ENCODE data around the gene PLXNB2.

Gene PLXNB2, protein sequence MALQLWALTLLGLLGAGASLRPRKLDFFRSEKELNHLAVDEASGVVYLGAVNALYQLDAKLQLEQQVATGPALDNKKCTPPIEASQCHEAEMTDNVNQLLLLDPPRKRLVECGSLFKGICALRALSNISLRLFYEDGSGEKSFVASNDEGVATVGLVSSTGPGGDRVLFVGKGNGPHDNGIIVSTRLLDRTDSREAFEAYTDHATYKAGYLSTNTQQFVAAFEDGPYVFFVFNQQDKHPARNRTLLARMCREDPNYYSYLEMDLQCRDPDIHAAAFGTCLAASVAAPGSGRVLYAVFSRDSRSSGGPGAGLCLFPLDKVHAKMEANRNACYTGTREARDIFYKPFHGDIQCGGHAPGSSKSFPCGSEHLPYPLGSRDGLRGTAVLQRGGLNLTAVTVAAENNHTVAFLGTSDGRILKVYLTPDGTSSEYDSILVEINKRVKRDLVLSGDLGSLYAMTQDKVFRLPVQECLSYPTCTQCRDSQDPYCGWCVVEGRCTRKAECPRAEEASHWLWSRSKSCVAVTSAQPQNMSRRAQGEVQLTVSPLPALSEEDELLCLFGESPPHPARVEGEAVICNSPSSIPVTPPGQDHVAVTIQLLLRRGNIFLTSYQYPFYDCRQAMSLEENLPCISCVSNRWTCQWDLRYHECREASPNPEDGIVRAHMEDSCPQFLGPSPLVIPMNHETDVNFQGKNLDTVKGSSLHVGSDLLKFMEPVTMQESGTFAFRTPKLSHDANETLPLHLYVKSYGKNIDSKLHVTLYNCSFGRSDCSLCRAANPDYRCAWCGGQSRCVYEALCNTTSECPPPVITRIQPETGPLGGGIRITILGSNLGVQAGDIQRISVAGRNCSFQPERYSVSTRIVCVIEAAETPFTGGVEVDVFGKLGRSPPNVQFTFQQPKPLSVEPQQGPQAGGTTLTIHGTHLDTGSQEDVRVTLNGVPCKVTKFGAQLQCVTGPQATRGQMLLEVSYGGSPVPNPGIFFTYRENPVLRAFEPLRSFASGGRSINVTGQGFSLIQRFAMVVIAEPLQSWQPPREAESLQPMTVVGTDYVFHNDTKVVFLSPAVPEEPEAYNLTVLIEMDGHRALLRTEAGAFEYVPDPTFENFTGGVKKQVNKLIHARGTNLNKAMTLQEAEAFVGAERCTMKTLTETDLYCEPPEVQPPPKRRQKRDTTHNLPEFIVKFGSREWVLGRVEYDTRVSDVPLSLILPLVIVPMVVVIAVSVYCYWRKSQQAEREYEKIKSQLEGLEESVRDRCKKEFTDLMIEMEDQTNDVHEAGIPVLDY (N-terminal part only)

DNA sequence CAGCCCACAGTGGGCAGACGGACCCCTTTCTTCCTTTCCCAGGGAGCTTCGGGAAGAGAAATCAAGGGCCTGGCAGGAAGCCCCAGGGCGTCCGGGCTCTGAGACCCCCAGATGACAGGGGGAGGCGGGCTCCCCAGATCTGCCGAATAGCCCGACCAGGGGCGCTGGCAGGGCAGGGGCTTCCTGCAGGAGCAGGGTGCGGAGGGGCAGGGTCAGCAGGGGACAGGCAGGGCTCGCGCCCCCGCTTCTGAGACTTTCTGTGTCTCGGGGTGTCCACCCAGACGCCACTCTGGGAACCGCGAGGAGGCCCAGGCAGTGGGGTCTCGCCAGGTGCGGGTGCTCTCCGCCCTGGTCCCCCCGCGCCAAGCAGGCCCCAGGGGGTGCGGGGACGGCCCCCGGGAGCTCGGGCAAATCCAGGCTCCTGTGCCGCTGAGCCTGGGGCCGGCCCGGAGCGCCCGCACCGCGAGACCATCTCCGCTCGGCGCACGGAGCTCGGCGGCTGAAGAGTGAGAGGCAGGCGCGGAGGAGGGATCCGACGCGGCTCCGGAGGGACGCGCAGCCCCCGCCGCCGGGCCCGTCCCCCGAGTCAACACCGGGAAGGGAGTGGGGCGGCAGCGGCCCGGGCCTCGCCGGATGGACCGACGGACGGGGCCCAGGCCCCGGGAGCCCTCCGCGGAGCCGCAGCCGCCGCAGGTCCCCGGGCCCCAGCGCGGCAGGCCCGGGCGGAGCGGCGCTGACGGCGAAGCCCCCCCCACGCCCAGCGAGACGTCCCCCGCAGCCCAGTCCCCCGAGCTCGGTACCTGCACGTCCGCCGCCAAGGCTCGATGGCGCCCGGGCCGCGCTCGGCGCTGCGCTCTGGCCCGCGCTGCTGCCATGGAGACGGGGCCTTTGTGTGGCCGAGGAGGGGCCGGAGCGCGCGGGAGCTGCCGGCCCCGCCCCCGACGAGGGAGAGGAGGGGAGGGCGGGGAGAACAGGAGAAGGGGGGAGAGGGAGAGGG is at the start of gene PLXNB2:
TSS of gene PLXNB2 (minus strand) at position 894 of the 997 bp plus-strand sequence. CDS start 17,062 bp downstream, outside the sequence.
- Histone ChIP-seq H3K9ac (ENCODE audit: low read length) (peak within 1 kb of the TSS; percentile 94), H3K36me3 (ENCODE audit: control insufficient read depth, insufficient read depth, low read length) (no peaks in the 10 kb centered on the region), H3K4me1 (ENCODE audit: control insufficient read depth, insufficient read depth, low read length) (peaks cover 44% of the 10 kb centered on the region), H3K4me3 (ENCODE audit: low read length) (peak within 1 kb of the TSS; percentile 63), H3K27me3 (ENCODE audit: control insufficient read depth, insufficient read depth, low read length) (no peaks in the 10 kb centered on the region), H3K9me3 (ENCODE audit: control insufficient read depth, low read length) (no peaks in the 10 kb centered on the region)

DNA sequence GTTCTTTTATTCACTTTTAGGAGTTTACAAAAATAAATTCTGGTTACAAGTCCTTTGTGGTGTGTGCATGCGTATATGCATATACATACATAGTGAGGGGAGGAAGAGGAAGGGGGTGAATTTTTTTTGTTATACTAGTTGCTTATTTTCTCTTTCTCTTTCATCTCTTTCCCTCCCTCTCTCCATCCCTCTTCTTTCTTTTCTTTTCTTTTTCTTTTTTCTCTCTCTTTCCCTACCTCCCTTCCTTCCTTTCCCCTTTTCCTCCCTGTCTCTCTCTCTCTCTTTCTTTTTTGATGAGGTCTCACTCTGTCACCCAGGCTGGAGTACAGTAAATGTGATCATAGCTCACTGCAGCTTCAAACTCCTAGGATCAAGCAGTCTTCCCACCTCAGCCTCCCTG is 49.8 kb upstream of the PLXNB2 start:
- Histone ChIP-seq H3K9me3 (ENCODE audit: control insufficient read depth, low read length) (no peaks in the 10 kb centered on the region), H3K9ac (ENCODE audit: low read length) (no peak overlapping the region), H3K4me3 (ENCODE audit: low read length) (no peak overlapping the region), H3K4me1 (ENCODE audit: control insufficient read depth, insufficient read depth, low read length) (no peaks in the 10 kb centered on the region), H3K36me3 (ENCODE audit: control insufficient read depth, insufficient read depth, low read length) (no peaks in the 10 kb centered on the region), H3K27me3 (ENCODE audit: control insufficient read depth, insufficient read depth, low read length) (no peaks in the 10 kb centered on the region)

DNA sequence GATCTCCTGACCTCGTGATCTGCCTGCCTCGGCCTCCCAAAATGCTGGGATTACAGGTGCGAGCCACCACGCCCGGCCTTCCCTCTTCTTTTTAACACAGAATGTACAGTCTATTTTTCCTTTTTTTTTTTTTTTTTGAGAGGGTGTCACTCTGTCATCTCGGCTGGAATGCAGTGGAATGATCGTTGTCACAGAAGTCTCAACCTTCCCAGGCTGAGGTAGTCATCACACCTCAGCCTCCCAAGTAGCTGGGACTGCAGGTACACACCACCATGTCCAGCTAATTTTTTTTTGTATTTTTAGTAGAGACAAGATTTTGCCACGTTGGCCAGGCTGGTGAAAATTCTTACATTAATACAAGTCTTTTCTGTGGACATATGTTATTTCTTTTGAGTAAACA is 48.7 kb upstream of the PLXNB2 start:
- no peaks in the 10 kb centered on the region for H3K9me3 ChIP-seq (ENCODE audit: control insufficient read depth, low read length)
- H3K4me1 ChIP-seq (ENCODE audit: control insufficient read depth, insufficient read depth, low read length) = no peaks in the 10 kb centered on the region
- H3K27me3 ChIP-seq (ENCODE audit: control insufficient read depth, insufficient read depth, low read length) = no peaks in the 10 kb centered on the region
- H3K36me3 ChIP-seq (ENCODE audit: control insufficient read depth, insufficient read depth, low read length) = no peaks in the 10 kb centered on the region
- no peak overlapping the region for H3K4me3 ChIP-seq (ENCODE audit: low read length)
- no peak overlapping the region for H3K9ac ChIP-seq (ENCODE audit: low read length)

DNA sequence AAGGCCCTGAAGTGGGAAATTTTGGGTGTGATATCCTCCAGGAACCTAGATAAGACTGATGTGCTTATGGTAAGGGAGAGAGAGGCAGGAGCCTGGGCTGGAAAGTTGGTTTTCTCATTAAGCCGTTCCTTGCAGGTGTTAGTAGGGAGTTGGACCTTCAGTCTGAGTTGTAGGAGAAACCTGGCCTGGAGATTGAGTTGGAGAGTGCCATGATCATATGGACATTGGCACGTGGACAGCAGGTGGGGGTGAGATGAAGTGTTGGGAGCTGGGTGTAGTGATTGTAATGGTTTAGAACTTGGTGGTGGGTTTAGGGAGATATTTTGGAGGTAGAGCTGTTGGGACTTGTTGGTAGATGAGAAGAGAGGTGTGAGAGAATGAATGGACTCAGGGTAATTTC is 40.6 kb upstream of the PLXNB2 start:
- Histone ChIP-seq H3K9ac (ENCODE audit: low read length) (no peak overlapping the region), H3K9me3 (ENCODE audit: control insufficient read depth, low read length) (no peaks in the 10 kb centered on the region), H3K27me3 (ENCODE audit: control insufficient read depth, insufficient read depth, low read length) (no peaks in the 10 kb centered on the region), H3K4me3 (ENCODE audit: low read length) (no peak overlapping the region), H3K36me3 (ENCODE audit: control insufficient read depth, insufficient read depth, low read length) (no peaks in the 10 kb centered on the region), H3K4me1 (ENCODE audit: control insufficient read depth, insufficient read depth, low read length) (peaks cover 4% of the 10 kb centered on the region)

DNA sequence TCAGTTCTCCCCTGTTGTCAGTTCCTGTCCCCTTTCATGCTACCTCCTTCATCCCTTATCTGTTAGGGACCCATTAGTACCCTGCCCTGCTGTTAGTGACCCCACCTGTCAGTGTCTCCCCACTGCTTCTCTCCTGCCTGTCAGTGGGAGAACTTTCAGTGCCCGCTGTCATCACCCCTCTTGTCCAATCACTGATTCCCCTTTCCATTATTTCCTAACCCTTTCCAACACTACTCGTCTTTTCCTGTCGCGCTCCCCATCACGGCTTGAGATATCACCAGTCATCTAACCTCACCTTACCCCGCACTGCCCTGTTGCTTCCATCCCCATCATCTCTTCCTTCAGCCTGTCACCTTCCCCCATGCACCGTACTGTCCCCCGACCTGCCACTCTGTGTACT is 39.7 kb upstream of the PLXNB2 start:
- H3K9ac ChIP-seq (ENCODE audit: low read length) = no peak overlapping the region
- no peaks in the 10 kb centered on the region for H3K36me3 ChIP-seq (ENCODE audit: control insufficient read depth, insufficient read depth, low read length)
- no peaks in the 10 kb centered on the region for H3K9me3 ChIP-seq (ENCODE audit: control insufficient read depth, low read length)
- H3K4me1 ChIP-seq (ENCODE audit: control insufficient read depth, insufficient read depth, low read length) = peaks cover 5% of the 10 kb centered on the region
- H3K27me3 ChIP-seq (ENCODE audit: control insufficient read depth, insufficient read depth, low read length) = no peaks in the 10 kb centered on the region
- no peak overlapping the region for H3K4me3 ChIP-seq (ENCODE audit: low read length)

DNA sequence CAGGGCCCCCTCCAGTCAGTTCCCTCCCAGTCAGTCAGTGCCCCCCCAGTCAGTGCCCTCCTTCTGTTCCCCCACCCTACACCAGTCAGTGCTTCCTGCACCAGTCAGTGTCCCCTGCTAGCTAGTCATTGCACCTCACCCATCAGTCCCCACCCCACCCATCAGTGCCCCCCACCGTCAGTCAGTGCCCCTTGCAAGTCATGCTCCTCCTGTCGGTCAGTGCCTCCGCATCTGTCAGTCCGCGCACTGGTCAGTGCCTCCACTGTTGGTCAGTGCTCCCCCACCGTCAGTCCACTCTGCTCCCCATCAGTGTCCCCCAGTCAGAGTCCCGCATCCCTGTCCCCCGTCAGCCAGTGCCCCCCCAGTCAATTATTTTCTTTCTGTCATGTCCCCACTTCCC is 39.0 kb upstream of the PLXNB2 start:
- H3K36me3 ChIP-seq (ENCODE audit: control insufficient read depth, insufficient read depth, low read length) = no peaks in the 10 kb centered on the region
- H3K27me3 ChIP-seq (ENCODE audit: control insufficient read depth, insufficient read depth, low read length) = no peaks in the 10 kb centered on the region
- no peaks in the 10 kb centered on the region for H3K9me3 ChIP-seq (ENCODE audit: control insufficient read depth, low read length)
- H3K9ac ChIP-seq (ENCODE audit: low read length) = no peak overlapping the region
- H3K4me3 ChIP-seq (ENCODE audit: low read length) = no peak overlapping the region
- H3K4me1 ChIP-seq (ENCODE audit: control insufficient read depth, insufficient read depth, low read length) = peaks cover 8% of the 10 kb centered on the region

DNA sequence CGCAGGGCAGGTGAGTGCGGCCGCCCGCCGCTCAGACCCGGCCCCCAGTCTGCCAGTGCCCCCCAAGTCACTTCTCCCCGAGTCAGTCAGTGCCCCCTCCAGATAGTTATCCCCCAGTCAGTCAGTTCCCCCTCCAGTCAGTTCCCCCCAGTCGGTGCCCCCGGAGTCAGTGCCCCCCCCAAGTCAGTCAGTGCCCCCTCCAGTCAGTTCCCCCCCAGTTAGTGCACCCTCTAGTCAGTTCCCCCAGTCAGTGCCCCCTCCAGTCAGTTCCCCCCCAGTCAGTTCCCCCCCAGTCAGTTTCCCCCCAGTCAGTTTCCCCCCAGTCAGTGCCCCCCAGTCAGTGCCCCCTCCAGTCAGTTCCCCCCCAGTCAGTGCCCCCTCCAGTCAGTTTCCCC is 36.1 kb upstream of the PLXNB2 start:
- H3K4me1 ChIP-seq (ENCODE audit: control insufficient read depth, insufficient read depth, low read length) = peaks cover 8% of the 10 kb centered on the region
- H3K27me3 ChIP-seq (ENCODE audit: control insufficient read depth, insufficient read depth, low read length) = no peaks in the 10 kb centered on the region
- no peaks in the 10 kb centered on the region for H3K9me3 ChIP-seq (ENCODE audit: control insufficient read depth, low read length)
- H3K9ac ChIP-seq (ENCODE audit: low read length) = peak overlapping the region; percentile 87
- peak overlapping the region; percentile 80 for H3K4me3 ChIP-seq (ENCODE audit: low read length)
- no peaks in the 10 kb centered on the region for H3K36me3 ChIP-seq (ENCODE audit: control insufficient read depth, insufficient read depth, low read length)

DNA sequence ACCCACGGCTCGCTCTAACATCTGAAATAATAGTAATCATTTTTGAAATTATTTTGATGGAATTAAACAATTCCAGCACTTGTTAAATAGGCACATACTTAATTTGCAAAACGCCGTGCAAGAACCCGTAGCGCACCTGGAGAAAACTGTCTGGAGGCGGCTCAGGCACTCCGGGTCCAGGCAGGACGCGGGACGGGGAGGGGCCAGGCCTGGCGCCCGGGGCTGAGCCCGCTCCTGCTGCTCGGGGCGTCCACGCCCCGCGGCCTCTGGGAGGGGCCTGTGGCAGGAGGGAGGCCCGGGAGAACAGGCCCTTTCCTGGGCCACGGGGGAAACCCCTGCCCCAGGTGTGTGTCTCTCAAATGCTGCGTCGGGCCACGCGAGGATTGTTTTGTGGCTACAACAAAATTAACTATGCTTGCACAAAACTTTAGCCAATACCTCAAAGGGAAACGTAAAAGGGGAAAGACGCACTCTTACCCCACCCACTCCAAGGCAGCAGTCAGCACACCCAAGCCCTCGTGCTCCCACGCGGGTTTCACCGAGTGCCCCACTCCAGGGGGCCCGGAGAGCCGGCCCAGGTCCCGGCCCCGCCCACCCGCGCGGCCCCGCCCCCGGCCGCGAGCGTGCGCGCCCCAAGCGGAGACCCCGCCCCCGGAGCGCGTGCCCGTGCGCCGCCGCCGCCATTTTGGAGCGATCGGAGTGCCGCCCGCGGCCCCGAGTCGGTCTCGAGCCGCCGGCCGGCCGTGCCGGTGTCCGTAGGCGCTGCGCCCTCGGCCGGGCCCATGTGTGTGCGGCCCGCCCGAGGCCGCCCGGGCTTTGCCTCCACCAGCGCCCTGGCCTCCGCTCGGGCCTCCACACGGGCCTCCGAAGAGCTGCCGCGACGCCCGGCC is 35.5 kb upstream of the PLXNB2 start, which contains the start of gene PPP6R2:
TSS of gene PPP6R2 (plus strand) at position 677 of the 890 bp plus-strand sequence. CDS start 50,582 bp downstream, outside the sequence.
- H3K4me1 ChIP-seq (ENCODE audit: control insufficient read depth, insufficient read depth, low read length) = peaks cover 8% of the 10 kb centered on the region
- peak within 1 kb of the TSS; percentile 87 for H3K9ac ChIP-seq (ENCODE audit: low read length)
- H3K4me3 ChIP-seq (ENCODE audit: low read length) = peak within 1 kb of the TSS; percentile 80
- no peaks in the 10 kb centered on the region for H3K27me3 ChIP-seq (ENCODE audit: control insufficient read depth, insufficient read depth, low read length)
- no peaks in the 10 kb centered on the region for H3K36me3 ChIP-seq (ENCODE audit: control insufficient read depth, insufficient read depth, low read length)
- no peaks in the 10 kb centered on the region for H3K9me3 ChIP-seq (ENCODE audit: control insufficient read depth, low read length)

DNA sequence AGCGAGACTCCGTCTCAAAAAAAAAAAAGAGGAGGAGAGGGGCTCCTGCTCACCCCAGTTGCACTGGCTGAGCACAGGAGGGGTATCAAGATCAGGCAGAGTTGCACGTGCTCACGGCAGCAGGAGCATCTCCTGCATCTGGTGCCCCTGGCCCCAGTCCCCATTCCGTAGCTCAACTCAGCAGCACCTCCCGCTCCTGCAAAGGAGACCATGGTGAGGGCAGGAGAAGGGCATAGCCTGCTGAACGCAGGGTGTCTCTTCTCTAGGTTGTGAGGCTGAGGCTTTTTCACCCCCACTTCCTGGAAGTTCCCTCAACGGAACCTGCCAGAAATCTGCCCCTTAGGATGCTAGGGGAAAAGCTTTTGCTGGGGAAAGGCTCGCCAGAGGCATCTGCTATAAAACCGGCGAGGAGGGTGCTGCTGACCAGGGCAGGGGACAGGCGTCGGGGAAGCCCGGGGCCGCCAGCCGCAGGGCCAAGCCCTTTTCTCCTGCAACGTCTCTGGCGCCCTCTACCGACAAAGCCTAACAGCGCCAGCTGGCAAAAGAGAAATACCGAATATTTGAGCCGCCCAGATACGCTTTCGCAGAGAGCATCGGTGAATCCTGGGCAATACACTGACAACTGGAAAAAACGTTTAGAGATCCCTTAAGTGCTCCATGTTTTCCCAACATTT is 34.7 kb upstream of the PLXNB2 start:
- no peaks in the 10 kb centered on the region for H3K27me3 ChIP-seq (ENCODE audit: control insufficient read depth, insufficient read depth, low read length)
- peak overlapping the region; percentile 63 for H3K4me3 ChIP-seq (ENCODE audit: low read length)
- peak overlapping the region; percentile 46 for H3K9ac ChIP-seq (ENCODE audit: low read length)
- H3K4me1 ChIP-seq (ENCODE audit: control insufficient read depth, insufficient read depth, low read length) = peaks cover 8% of the 10 kb centered on the region
- no peaks in the 10 kb centered on the region for H3K36me3 ChIP-seq (ENCODE audit: control insufficient read depth, insufficient read depth, low read length)
- no peaks in the 10 kb centered on the region for H3K9me3 ChIP-seq (ENCODE audit: control insufficient read depth, low read length)

Data from mucosa of stomach (tissue), 1 donor.